SJCRH30 (cell line): ENCODE results near the gene TDP1. TPM values are rescaled to one million over a fixed set of nuclear protein-coding genes. Genes with fewer than 3 reads are reported as not detected.
"Not testable (repeated sequence)": the region's sequence is repeated elsewhere in the genome, so short reads cannot be mapped to it uniquely, and the experiment has no call there.

Experiments
- DNase-seq, 2 experiments: peaks; one replicate each; pipeline ENCODE4 v3.0.0-alpha.2; 2015 to 2020
- H3K27ac ChIP-seq: fragments of 250-450 bp; sonication (Bioruptor Pico); 2 replicates; pipeline ENCODE4 v1.5.1; 2020; ENCODE audit warnings: mild to moderate bottlenecking, moderate library complexity
- H3K27me3 ChIP-seq: fragments of 250-450 bp; sonication (Bioruptor Pico); 2 replicates; pipeline ENCODE4 v1.5.1; 2020; ENCODE audit warnings: mild to moderate bottlenecking, moderate library complexity
- H3K36me3 ChIP-seq: fragments of 250-450 bp; sonication (Bioruptor Pico); 2 replicates; pipeline ENCODE4 v1.5.1; 2020; ENCODE audit warnings: mild to moderate bottlenecking, moderate library complexity
- H3K4me1 ChIP-seq: fragments of 250-450 bp; sonication (Bioruptor Pico); 2 replicates; pipeline ENCODE4 v1.5.1; 2020; ENCODE audit warnings: mild to moderate bottlenecking, moderate library complexity
- H3K4me3 ChIP-seq: fragments of 250-450 bp; sonication (Bioruptor Pico); 2 replicates; pipeline ENCODE4 v1.5.1; 2020; ENCODE audit warnings: mild to moderate bottlenecking, moderate library complexity
- H3K9me3 ChIP-seq: fragments of 250-450 bp; sonication (Bioruptor Pico); replicated peaks from 2 replicates; pipeline ENCODE4 v1.5.1; 2020; ENCODE audit warnings: mild to moderate bottlenecking, moderate library complexity
- total RNA-seq: library from RNA; depleted of rRNA; stranded (reverse); fragments of >200 nt; shearing (Covaris generic); gene quantifications from 2 replicates; pipeline ENCODE4 v1.2.3, GENCODE V29; 2014

The TDP1 gene
- total RNA-seq, 1 experiment from 2014 or later = 58.5 TPM

GRCh38 chr14:89992273-89992672 is 36.5 kb downstream of the TDP1 start:
- peaks cover 80% of the 10 kb centered on the region for H3K36me3 ChIP-seq
- H3K9me3 ChIP-seq = no peaks in the 10 kb centered on the region
- H3K4me1 ChIP-seq = no peaks in the 10 kb centered on the region
- H3K27ac ChIP-seq = no peak overlapping the region
- no peaks in the 10 kb centered on the region for H3K27me3 ChIP-seq
- no peak for DNase-seq
- no peak overlapping the region for H3K4me3 ChIP-seq

GRCh38 chr14:89996963-89997362 is 41.2 kb downstream of the TDP1 start:
- no peaks in the 10 kb centered on the region for H3K4me1 ChIP-seq
- no peaks in the 10 kb centered on the region for H3K27me3 ChIP-seq
- H3K27ac ChIP-seq = no peak overlapping the region
- no peak overlapping the region for H3K4me3 ChIP-seq
- DNase-seq = no peak
- H3K9me3 ChIP-seq = no peaks in the 10 kb centered on the region
- peaks cover 85% of the 10 kb centered on the region for H3K36me3 ChIP-seq

GRCh38 chr14:90000935-90001334 is 45.2 kb downstream of the TDP1 start:
- Histone ChIP-seq H3K9me3 (no peaks in the 10 kb centered on the region), H3K4me1 (no peaks in the 10 kb centered on the region), H3K27me3 (no peaks in the 10 kb centered on the region), H3K36me3 (peaks cover 76% of the 10 kb centered on the region), H3K4me3 (no peak overlapping the region), H3K27ac (no peak overlapping the region)
- DNase-seq = no peak

- no peaks in the 10 kb centered on the region for H3K4me1 ChIP-seq
- H3K36me3 ChIP-seq = peaks cover 70% of the 10 kb centered on the region
- no peaks in the 10 kb centered on the region for H3K9me3 ChIP-seq
- no peak overlapping the region for H3K4me3 ChIP-seq
- DNase-seq = no peak
- H3K27ac ChIP-seq = no peak overlapping the region
- no peaks in the 10 kb centered on the region for H3K27me3 ChIP-seq
Measured at GRCh38 chr14:90003526-90004307, 48.0 kb downstream of the TDP1 start.

GRCh38 chr14:90005441-90005840 is 49.7 kb downstream of the TDP1 start:
- no peak for DNase-seq
- Histone ChIP-seq H3K4me1 (no peaks in the 10 kb centered on the region), H3K9me3 (no peaks in the 10 kb centered on the region), H3K36me3 (peaks cover 70% of the 10 kb centered on the region), H3K27me3 (no peaks in the 10 kb centered on the region), H3K4me3 (no peak overlapping the region), H3K27ac (no peak overlapping the region)

- Histone ChIP-seq H3K36me3 (peaks cover 76% of the 10 kb centered on the region), H3K9me3 (no peaks in the 10 kb centered on the region), H3K27me3 (no peaks in the 10 kb centered on the region), H3K27ac (no peak overlapping the region), H3K4me1 (no peaks in the 10 kb centered on the region), H3K4me3 (no peak overlapping the region)
- DNase-seq = no peak
Measured at GRCh38 chr14:90005939-90006530, 50.3 kb downstream of the TDP1 start.

- DNase-seq = no peak
- Histone ChIP-seq H3K36me3 (peaks cover 62% of the 10 kb centered on the region), H3K9me3 (no peaks in the 10 kb centered on the region)
Measured at GRCh38 chr14:90017371-90017770, 61.6 kb downstream of the TDP1 start.

GRCh38 chr14:90019824-90020523 is 64.2 kb downstream of the TDP1 start:
- H3K36me3 ChIP-seq = peaks cover 52% of the 10 kb centered on the region
- no peaks in the 10 kb centered on the region for H3K27me3 ChIP-seq
- H3K27ac ChIP-seq = no peak overlapping the region
- no peak overlapping the region for H3K4me3 ChIP-seq
- DNase-seq = no peak
- no peaks in the 10 kb centered on the region for H3K4me1 ChIP-seq
- H3K9me3 ChIP-seq = no peaks in the 10 kb centered on the region

More at GRCh38 chr14:90017371-90017770, 61.6 kb downstream of the TDP1 start:
- H3K27me3 ChIP-seq = no peaks in the 10 kb centered on the region
- H3K27ac ChIP-seq = no peak overlapping the region
- no peaks in the 10 kb centered on the region for H3K4me1 ChIP-seq
- H3K4me3 ChIP-seq = no peak overlapping the region

GRCh38 chr14:90023176-90023896 is 67.6 kb downstream of the TDP1 start:
- peaks cover 58% of the 10 kb centered on the region for H3K36me3 ChIP-seq
- no peak for DNase-seq

GRCh38 chr14:90024910-90025309 is 69.2 kb downstream of the TDP1 start:
- no peak for DNase-seq
- no peaks in the 10 kb centered on the region for H3K4me1 ChIP-seq

More at GRCh38 chr14:90023176-90023896, 67.6 kb downstream of the TDP1 start:
- Histone ChIP-seq H3K4me1 (no peaks in the 10 kb centered on the region), H3K27ac (no peak overlapping the region), H3K9me3 (no peaks in the 10 kb centered on the region), H3K4me3 (no peak overlapping the region), H3K27me3 (no peaks in the 10 kb centered on the region)

GRCh38 chr14:90026608-90027007 is 70.9 kb downstream of the TDP1 start:
- peaks cover 52% of the 10 kb centered on the region for H3K36me3 ChIP-seq
- DNase-seq, H3K4me3 ChIP-seq, H3K27me3 ChIP-seq, H3K9me3 ChIP-seq, H3K4me1 ChIP-seq, H3K27ac ChIP-seq: not testable (repeated sequence)

More at GRCh38 chr14:90024910-90025309, 69.2 kb downstream of the TDP1 start:
- H3K36me3 ChIP-seq = peaks cover 54% of the 10 kb centered on the region
- H3K27ac ChIP-seq = no peak overlapping the region
- H3K27me3 ChIP-seq = no peaks in the 10 kb centered on the region
- no peaks in the 10 kb centered on the region for H3K9me3 ChIP-seq
- no peak overlapping the region for H3K4me3 ChIP-seq

- H3K9me3 ChIP-seq = no peaks in the 10 kb centered on the region
- no peaks in the 10 kb centered on the region for H3K27me3 ChIP-seq
- no peak for DNase-seq
- no peaks in the 10 kb centered on the region for H3K4me1 ChIP-seq
- no peak overlapping the region for H3K4me3 ChIP-seq
- H3K27ac ChIP-seq = no peak overlapping the region
- peaks cover 57% of the 10 kb centered on the region for H3K36me3 ChIP-seq
Measured at GRCh38 chr14:90027842-90028241, 72.1 kb downstream of the TDP1 start.

- no peak overlapping the region for H3K27ac ChIP-seq
- no peaks in the 10 kb centered on the region for H3K9me3 ChIP-seq
Measured at GRCh38 chr14:90034156-90034555, 78.4 kb downstream of the TDP1 start.

GRCh38 chr14:90034835-90035525 is 79.3 kb downstream of the TDP1 start:
- H3K36me3 ChIP-seq = peaks cover 67% of the 10 kb centered on the region
- no peak overlapping the region for H3K4me3 ChIP-seq
- DNase-seq = no peak
- H3K27ac ChIP-seq = no peak overlapping the region
- no peaks in the 10 kb centered on the region for H3K27me3 ChIP-seq
- H3K4me1 ChIP-seq = no peaks in the 10 kb centered on the region
- H3K9me3 ChIP-seq = no peaks in the 10 kb centered on the region

More at GRCh38 chr14:90034156-90034555, 78.4 kb downstream of the TDP1 start:
- no peak for DNase-seq
- H3K4me1 ChIP-seq = no peaks in the 10 kb centered on the region
- H3K27me3 ChIP-seq = no peaks in the 10 kb centered on the region
- no peak overlapping the region for H3K4me3 ChIP-seq
- peaks cover 68% of the 10 kb centered on the region for H3K36me3 ChIP-seq
